Calu3 (cell line): ENCODE data around the gene TCF12. TPM values are rescaled to one million over a fixed set of nuclear protein-coding genes. Genes with fewer than 3 reads are reported as not detected.

ENCODE experiments used
- BruUV-seq: library from RNA; stranded (reverse); fragments of 400-500 nt; replicated peaks from 2 replicates; lab custom pipeline; 2021; lab: Mats Ljungman, UMichigan
- CTCF ChIA-PET: fragments of 300-600 bp; sonication (Branson Sonifier 250); formaldehyde crosslinking; loops from one replicate; lab custom pipeline; 2022; ENCODE audit warnings: antibody characterized with exemption; lab: Charles Lee
- DNase-seq: peaks from one replicate; pipeline ENCODE4 v3.0.0; 2022
- H3K27ac Mint-ChIP-seq: one replicate; pipeline ENCODE4 v1.8.0; 2022; ENCODE audit warnings: mixed read lengths; ENCODE audit not compliant: unreplicated experiment
- H3K27me3 Mint-ChIP-seq: one replicate; pipeline ENCODE4 v1.8.0; 2022; ENCODE audit warnings: mixed read lengths; ENCODE audit not compliant: unreplicated experiment
- H3K36me3 Mint-ChIP-seq: one replicate; pipeline ENCODE4 v1.8.0; 2022; ENCODE audit warnings: mild to moderate bottlenecking, moderate library complexity, mixed read lengths; ENCODE audit not compliant: insufficient read depth, unreplicated experiment
- H3K4me1 Mint-ChIP-seq: one replicate; pipeline ENCODE4 v1.8.0; 2022; ENCODE audit warnings: mild to moderate bottlenecking, low read depth, mixed read lengths; ENCODE audit not compliant: unreplicated experiment
- H3K4me3 Mint-ChIP-seq: one replicate; pipeline ENCODE4 v1.8.0; 2022; ENCODE audit warnings: mild to moderate bottlenecking, low read depth, moderate library complexity, mixed read lengths; ENCODE audit not compliant: unreplicated experiment
- H3K9me3 Mint-ChIP-seq: one replicate; pipeline ENCODE4 v1.8.0; 2022; ENCODE audit warnings: low read depth, mixed read lengths; ENCODE audit not compliant: unreplicated experiment
- intact Hi-C: fragments of 100-400 bp; cut with micrococcal nuclease; formaldehyde crosslinking; loops from one replicate; pipeline ENCODE4 v1.10.0; 2022; ENCODE audit not compliant: unreplicated experiment
- total RNA-seq: library from RNA; stranded (reverse); gene quantifications from 2 replicates; pipeline ENCODE4 v1.2.3, GENCODE V29; 2022
- TF ChIP-seq, protein P1 (sequence below): fragments of 200-600 bp; IDR thresholded peaks from one replicate; pipeline ENCODE4 v1.8.0; 2022; ENCODE audit warnings: antibody characterized with exemption; ENCODE audit not compliant: unreplicated experiment

The TCF12 gene
- total RNA-seq, 1 experiment from 2014 or later: 127 TPM

DNA sequence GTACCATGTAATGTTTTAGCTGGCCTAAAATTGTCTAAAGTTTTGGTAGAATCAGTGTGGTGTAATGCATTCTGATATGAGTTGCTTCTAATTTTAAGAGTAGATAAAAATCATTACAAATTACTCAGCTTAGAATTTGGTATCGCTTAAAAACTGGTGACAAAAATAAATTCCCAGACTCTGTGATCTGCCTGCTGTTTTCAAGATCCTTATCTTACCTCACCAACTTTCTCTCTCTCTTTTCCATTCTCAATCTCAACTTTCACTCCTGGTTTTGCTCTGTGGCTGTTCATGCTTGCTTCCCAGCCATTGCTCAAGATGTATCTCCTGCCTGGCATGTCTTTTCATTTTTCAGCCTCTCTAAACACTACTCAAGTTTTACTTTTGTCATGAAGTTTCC is 45.7 kb downstream of the TCF12 start:
- Mint-ChIP-seq H3K27me3 (no peaks in the 10 kb centered on the region), H3K4me1 (peaks cover 49% of the 10 kb centered on the region), H3K36me3 (peaks cover 4% of the 10 kb centered on the region), H3K4me3 (no peak overlapping the region), H3K27ac (peak overlapping the region; percentile 1), H3K9me3 (no peaks in the 10 kb centered on the region)
- CTCF ChIA-PET: interaction anchor here (0.7 kb wide), 1 partner anchor 35 kb away, joined by 3 read pairs; no protein-coding TSS in a partner anchor
- no peak for DNase-seq
- BruUV-seq: no TSS peak
- intact Hi-C loops: loop anchor here (2.0 kb wide), 1 partner anchor 15 kb away; no protein-coding TSS in a partner anchor
- TF ChIP-seq, protein P1, sequence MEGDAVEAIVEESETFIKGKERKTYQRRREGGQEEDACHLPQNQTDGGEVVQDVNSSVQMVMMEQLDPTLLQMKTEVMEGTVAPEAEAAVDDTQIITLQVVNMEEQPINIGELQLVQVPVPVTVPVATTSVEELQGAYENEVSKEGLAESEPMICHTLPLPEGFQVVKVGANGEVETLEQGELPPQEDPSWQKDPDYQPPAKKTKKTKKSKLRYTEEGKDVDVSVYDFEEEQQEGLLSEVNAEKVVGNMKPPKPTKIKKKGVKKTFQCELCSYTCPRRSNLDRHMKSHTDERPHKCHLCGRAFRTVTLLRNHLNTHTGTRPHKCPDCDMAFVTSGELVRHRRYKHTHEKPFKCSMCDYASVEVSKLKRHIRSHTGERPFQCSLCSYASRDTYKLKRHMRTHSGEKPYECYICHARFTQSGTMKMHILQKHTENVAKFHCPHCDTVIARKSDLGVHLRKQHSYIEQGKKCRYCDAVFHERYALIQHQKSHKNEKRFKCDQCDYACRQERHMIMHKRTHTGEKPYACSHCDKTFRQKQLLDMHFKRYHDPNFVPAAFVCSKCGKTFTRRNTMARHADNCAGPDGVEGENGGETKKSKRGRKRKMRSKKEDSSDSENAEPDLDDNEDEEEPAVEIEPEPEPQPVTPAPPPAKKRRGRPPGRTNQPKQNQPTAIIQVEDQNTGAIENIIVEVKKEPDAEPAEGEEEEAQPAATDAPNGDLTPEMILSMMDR: no peak

DNA sequence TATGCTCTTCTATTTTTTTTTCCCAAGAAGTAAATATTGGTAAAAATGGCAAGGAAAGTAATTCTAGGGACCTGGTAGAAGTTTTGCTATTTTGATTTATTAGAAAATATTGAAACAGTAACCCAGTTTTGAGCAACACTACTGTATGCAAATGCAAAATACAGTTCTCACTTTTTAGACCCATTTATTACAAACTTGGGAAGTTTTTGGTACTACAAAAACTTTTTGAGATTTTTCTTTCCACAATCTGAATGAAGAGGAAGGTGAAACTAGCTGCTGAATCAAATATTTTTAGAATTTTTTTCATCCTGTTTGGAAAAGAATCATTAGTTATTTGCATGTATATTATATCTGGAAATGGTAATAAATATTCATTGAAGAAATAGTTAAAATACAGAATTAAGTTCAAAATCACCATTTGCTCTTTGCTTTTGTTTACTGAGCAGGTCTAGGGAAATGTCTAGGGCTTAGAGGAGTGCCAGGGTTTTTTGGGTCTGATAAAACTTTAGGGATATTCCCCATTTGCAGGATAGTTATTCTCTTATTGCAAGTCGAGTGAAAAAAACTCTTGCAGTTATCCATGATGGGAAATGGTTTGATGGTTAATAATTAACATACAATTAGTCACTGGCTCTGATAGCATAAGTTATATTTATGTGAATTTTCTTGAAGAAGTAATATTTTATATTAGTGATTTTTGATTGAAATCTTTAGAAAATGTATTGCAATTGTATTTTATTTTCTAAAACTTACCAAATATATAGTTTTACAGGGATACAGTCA is 47.0 kb downstream of the TCF12 start:
- CTCF ChIA-PET: no interaction called here
- intact Hi-C loops: loop anchor here (2.0 to 5.0 kb wide), 2 partner anchors 13 to 38 kb away; no protein-coding TSS in a partner anchor
- H3K4me1 Mint-ChIP-seq: peaks cover 61% of the 10 kb centered on the region

DNA sequence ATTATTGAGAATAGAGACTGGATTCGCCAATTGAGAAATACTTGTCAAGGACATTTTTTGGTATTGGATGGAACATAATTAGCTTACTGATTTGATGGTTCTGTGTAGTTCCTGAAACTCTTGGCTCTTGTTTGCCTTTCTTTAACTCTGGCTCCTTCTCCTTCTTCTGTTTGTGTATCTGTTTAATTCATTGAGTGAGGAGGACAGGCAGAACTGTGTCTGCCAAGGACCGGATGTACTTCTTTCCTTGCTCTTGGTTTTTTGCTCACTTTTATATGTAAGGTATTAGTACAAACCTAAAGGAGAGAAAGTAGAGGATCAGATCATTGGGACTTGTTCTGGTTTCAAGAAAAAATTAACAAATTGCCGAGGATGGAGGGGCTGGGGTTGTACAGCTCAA is 48.9 kb downstream of the TCF12 start:
- peaks cover 75% of the 10 kb centered on the region for H3K4me1 Mint-ChIP-seq
- CTCF ChIA-PET: no interaction called here
- BruUV-seq: no TSS peak
- intact Hi-C loops: loop anchor here (5.0 kb wide), 1 partner anchor 40 kb away; no protein-coding TSS in a partner anchor
- no peaks in the 10 kb centered on the region for H3K9me3 Mint-ChIP-seq
- no peak for DNase-seq
- TF ChIP-seq, protein P1: no peak
- H3K27ac Mint-ChIP-seq: no peak overlapping the region
- no peak overlapping the region for H3K4me3 Mint-ChIP-seq
- peaks cover 8% of the 10 kb centered on the region for H3K36me3 Mint-ChIP-seq
- no peaks in the 10 kb centered on the region for H3K27me3 Mint-ChIP-seq

More for the DNA sequence above, 47.0 kb downstream of the TCF12 start:
- no peak overlapping the region for H3K27ac Mint-ChIP-seq
- H3K4me3 Mint-ChIP-seq: no peak overlapping the region
- TF ChIP-seq, protein P1: no peak
- no peak for DNase-seq
- H3K9me3 Mint-ChIP-seq: no peaks in the 10 kb centered on the region
- H3K27me3 Mint-ChIP-seq: no peaks in the 10 kb centered on the region
- no TSS peak for BruUV-seq
- H3K36me3 Mint-ChIP-seq: peaks cover 8% of the 10 kb centered on the region

DNA sequence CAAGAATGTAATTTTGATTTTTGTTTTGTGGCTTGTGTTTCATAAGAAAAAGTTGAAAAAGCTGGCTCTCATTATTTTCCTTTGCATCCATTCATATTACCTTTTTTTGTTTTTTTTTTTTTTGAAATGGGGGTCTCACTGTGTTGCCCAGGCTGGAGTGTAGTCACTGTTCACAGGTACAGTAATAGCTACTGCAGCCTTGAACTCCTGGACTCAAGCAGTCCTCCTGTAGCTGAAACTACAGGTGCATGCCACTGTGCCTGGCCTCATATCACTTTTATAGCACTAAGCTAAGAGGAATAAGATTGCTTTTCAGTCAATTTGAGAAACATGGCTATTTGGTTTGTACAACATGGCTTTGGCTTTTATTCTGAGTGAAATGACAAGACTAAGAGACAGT is 49.8 kb downstream of the TCF12 start:
- no peak overlapping the region for H3K4me3 Mint-ChIP-seq
- TF ChIP-seq, protein P1: no peak
- peaks cover 75% of the 10 kb centered on the region for H3K4me1 Mint-ChIP-seq
- intact Hi-C loops: loop anchor here (5.0 kb wide), 1 partner anchor 41 kb away; no protein-coding TSS in a partner anchor
- H3K27me3 Mint-ChIP-seq: no peaks in the 10 kb centered on the region
- peak overlapping the region; percentile 66 for H3K27ac Mint-ChIP-seq
- CTCF ChIA-PET: interaction anchor here (0.9 to 1.2 kb wide), 2 partner anchors 9 to 472 kb away, joined by 3 read pairs; no protein-coding TSS in a partner anchor
- no TSS peak for BruUV-seq
- no peaks in the 10 kb centered on the region for H3K9me3 Mint-ChIP-seq
- peaks cover 8% of the 10 kb centered on the region for H3K36me3 Mint-ChIP-seq
- DNase-seq: no peak
